Measurements from ENCODE around the gene RAB9A.
"Not testable (repeated sequence)": the region's sequence is repeated elsewhere in the genome, so short reads cannot be mapped to it uniquely, and the experiment has no call there.

RAB9A gene

DNA sequence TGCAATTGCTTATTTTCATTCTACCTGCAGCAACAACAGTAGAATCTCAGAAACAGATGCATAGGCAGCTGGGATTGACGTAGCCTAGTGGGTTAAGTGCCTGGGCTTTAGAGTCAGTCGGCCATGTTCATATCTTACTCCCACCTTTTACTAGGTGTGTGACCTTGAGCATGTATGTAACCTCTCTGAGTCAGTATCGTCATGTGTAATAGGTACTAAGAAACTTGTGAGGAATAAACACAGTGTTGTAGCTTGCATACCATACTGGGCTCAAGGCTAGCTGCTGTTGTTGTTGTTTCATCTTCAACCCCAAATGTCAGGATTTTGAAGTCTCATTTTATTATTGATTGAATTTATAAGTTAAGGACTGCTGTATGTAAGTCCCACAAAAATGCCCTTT, 14.2 kb downstream of the RAB9A start:
- DNase-seq, result no peak

GRCh38 chrX:13703589-13703988, 14.7 kb downstream of the RAB9A start:
- no peak for DNase-seq

- no peak for DNase-seq
These were observed 22.2 kb downstream of the RAB9A start for GRCh38 chrX:13711141-13711540.

GRCh38 chrX:13716455-13716854, 27.5 kb downstream of the RAB9A start:
- no peak for DNase-seq

DNA sequence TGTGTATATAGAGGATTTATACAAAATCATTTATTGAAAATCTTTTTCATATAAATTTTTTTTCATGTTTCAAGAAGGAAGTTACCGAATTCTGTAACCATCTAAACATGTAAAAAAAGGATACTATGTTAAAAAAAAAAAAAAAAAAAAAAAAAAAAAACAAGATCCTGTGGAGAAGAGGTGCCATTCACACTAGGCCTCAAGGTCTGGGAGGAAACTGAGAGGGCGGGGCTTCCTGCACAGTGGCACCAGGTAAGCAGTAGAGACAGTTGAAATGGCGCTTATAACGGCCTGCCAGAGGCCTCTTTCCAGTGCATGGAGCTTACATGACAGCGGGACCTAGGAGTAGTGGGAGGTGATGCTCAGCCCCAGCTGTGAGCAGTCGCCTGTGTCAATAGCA, 28.0 kb downstream of the RAB9A start:
- no peak for DNase-seq

GRCh38 chrX:13717700-13718472, 29.0 kb downstream of the RAB9A start:
- no peak for DNase-seq

DNA sequence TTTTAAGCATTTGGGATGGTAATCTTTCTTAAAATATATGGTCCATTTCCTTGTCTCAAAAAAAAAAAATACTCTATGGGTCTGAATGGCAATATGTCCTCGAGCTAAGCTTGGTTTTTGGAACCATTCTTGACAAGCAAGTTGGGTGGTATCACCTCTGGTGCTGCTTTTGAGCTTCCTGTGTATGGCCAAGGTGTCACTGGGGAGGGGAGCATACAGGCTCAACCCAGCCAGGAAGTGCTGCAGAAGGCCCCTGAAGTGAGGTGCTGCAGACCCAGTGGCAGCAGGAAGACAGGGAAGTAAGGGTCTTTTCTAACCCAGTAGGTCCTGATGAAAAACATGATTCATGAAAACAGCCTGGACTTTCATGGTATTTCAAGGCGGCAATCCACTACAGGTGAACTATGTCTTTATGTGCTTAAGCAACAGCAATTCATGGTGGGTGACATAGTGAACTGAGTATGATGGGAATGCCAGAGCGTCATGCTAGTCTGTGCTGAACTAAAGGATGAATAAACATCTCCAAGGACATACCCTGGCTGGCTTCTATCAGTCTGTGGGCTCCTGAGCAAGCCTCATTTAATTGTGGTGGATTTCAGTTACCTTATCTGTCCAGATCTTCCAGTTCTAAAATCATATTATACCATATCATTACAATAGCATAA, 30.4 kb downstream of the RAB9A start:
- DNase-seq, result no peak

DNA sequence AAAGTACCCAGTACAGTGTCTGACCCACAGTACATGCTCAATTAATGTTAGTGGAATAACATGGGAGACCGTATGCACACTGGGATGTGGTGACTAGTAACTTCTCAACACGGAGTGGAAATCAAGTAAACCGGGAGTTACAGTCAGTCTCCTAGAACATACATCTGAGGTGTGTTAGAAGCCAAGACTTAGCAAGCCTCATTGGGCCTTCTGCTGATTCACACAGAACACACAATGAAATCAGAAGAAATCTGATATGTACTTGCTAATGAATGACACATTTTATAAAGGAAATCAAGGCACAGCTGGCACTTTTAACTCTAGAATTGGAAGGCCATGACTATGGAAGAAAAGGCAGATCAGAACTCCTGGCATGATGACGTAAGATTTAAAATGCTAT, 32.4 kb downstream of the RAB9A start:
- no peak for DNase-seq

- DNase-seq, result no peak
These were observed 33.0 kb downstream of the RAB9A start for GRCh38 chrX:13721819-13722519.

DNA sequence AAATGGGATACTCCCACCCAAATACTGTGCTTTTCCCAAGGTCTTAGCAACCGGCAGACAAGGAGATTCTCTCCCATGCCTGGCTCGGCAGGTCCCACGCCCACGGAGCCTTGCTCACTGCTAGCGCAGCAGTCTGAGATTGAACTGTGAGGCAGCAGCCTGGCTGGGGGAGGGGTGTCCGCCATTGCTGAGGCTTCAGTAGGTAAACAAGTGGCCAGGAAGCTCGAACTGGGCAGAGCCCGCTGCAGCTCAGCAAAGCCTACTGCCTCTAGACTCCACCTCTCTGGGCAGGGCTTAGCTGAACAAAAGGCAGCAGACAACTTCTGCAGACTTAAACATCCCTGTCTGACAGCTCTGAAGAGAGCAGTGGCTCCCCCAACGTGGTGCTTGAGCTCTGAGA, 36.0 kb downstream of the RAB9A start:
- not testable (repeated sequence) for DNase-seq

DNA sequence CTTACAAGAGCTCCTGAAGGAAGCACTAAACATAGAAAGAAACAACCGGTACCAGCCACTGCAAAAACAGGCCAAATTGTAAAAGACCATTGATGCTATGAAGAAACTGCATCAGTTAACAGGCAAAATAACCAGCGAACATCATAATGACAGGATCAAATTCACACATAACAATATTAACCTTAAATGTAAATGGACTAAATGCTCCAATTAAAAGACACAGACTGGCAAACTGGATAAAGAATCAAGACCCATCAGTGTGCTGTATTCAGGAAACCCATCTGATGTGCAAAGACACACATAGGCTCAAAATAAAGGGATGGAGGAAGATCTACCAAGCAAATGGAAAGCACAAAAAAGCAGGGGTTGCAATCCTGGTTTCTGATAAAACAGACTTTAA, 37.7 kb downstream of the RAB9A start:
- DNase-seq, result not testable (repeated sequence)

DNA sequence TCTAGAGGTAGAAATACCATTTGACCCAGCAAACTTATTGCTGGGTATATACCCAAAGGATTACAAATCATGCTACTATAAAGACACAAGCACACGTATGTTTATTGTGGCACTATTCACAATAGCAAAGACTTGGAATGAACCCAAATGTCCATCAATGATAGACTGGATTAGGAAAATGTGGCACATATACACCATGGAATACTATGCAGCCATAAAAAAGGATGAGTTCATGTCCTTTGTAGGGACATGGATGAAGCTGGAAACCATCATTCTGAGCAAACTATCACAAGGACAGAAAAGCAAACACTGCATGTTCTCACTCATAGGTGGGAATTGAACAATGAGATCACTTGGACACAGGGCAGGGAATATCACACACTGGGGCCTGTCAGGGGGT, 41.6 kb downstream of the RAB9A start:
- DNase-seq, result not testable (repeated sequence)

- no peak for DNase-seq
These were observed 43.5 kb downstream of the RAB9A start for GRCh38 chrX:13732246-13733067.

- no peak for DNase-seq
These were observed 44.6 kb downstream of the RAB9A start for GRCh38 chrX:13733506-13733905.

DNA sequence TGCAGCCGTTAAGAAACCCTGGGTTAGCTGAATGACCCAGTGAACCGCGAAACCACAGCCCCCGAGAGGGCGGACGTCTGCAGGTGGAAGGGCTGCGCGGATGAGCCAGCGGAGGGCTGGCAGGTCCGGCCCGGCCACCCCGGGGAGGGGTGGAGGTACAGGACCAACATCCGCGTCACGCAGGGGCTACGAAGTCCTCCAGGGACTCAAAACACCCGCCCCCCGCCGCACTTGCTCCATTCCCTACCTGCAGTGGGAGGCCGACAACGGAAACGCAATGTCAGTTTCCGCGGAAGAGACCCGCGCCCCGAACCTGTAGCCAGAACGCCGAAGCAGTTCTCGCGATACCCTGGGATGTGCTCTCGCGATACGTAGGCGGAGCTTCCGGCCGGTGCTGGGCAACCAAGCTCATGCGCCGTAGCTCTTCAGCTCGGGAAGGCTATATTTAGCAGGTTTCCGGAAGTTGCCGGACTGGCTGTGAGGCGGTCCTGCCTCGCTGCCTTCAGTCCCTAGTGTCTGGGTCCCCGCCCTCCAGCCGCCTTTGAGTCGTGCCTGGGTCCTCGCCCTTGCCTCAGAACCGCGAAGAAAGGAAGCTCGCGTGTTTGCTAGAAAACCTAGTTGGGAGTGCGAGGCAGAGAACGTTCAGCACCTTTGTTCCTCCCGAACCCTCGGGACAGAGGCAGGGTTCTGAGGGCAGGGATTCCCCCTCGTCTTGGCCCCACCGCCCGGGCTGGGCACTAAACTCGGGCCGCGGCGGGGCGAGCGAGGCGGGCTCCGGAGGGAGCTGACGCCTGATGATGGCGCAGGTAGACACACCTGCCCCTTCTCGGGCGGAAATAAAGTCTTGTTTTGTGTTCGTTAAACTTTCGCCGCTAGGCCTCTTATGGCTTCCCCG, 45.6 kb downstream of the RAB9A start, which contains the start of the genes OFD1 and TRAPPC2:
Gene OFD1 (plus strand): TSS at position 471 of the 895 bp plus-strand sequence. CDS start 324 bp downstream, at position 795.
Gene TRAPPC2 (minus strand): TSS at position 343 of the 895 bp plus-strand sequence. CDS start 14,657 bp downstream, outside the sequence.
- DNase-seq, result peak; percentile 95

- DNase-seq, result no peak
These were observed 52.8 kb downstream of the RAB9A start for GRCh38 chrX:13741695-13742094.

GRCh38 chrX:13742397-13743176, 53.7 kb downstream of the RAB9A start:
- DNase-seq, result peak; percentile 52

GRCh38 chrX:13747836-13748235, 58.9 kb downstream of the RAB9A start:
- DNase-seq, result peak; percentile 46

GRCh38 chrX:13748486-13748885, 59.6 kb downstream of the RAB9A start:
- DNase-seq, result no peak

- no peak for DNase-seq
These were observed 61.3 kb downstream of the RAB9A start for GRCh38 chrX:13750204-13750603.

DNA sequence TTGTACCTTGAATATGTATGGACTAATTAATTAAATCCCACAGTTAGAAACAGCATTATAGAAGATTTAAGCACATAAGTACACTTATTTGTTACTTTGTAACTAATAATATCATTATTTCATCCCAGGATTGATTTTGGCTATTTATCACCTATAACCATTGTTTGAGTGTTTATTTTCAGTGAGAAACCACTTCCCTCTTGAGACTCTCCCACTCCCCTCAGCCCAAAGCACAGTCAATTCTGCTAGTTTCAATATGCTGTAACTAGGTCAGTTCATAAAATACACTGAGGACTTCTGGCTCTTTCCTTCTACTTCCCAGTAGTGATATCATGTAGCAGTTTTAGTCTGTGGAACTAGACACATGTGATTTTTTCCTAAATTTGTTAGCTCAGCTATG, 61.9 kb downstream of the RAB9A start:
- peak; percentile 29 for DNase-seq
